ENCODE results near the gene IVD.

GRCh38 chr15:40405501-40406381, at the start of gene IVD:
- peak; percentile 33 for TF ChIP-seq YY1 (IDR thresholded peaks at IDR 0.05; ENCODE audit: insufficient read depth, insufficient read length)
- TF ChIP-seq ZNF274 (IDR thresholded peaks at IDR 0.05; ENCODE audit: low read depth, low read length): no peak

All from NT2/D1 (cell line).